Nucleus accumbens (tissue), 56 donors: ENCODE data around the gene RTL9.

ENCODE experiments used
- DNase-seq, 56 donors: peaks; one replicate each; lab custom pipeline; 2025; lab: John Stamatoyannopoulos, UW

RTL9 gene

GRCh38 chrX:110341189-110342035, 17.2 kb upstream of the RTL9 start:
- DNase-seq, result no peak

- peak in 2 of 56 donors; percentile 0 to 4 for DNase-seq
These were observed 12.0 kb upstream of the RTL9 start for GRCh38 chrX:110346681-110347080.

- no peak for DNase-seq
These were observed 625 bp downstream of the RTL9 start for GRCh38 chrX:110359273-110359672.

GRCh38 chrX:110363244-110363643, 4.6 kb downstream of the RTL9 start:
- DNase-seq, result no peak

- DNase-seq, result no peak
These were observed 14.7 kb downstream of the RTL9 start for GRCh38 chrX:110373310-110373709.

GRCh38 chrX:110374559-110374958, 15.9 kb downstream of the RTL9 start:
- DNase-seq, result no peak

GRCh38 chrX:110381216-110381615, 22.6 kb downstream of the RTL9 start:
- DNase-seq, result no peak

- DNase-seq, result no peak
These were observed 24.8 kb downstream of the RTL9 start for GRCh38 chrX:110383414-110383813.

GRCh38 chrX:110384490-110384889, 25.8 kb downstream of the RTL9 start:
- DNase-seq, result peak in 1 of 56 donors; percentile 1

GRCh38 chrX:110389570-110389969, 30.9 kb downstream of the RTL9 start:
- DNase-seq, result no peak

- DNase-seq, result no peak
These were observed 32.4 kb downstream of the RTL9 start for GRCh38 chrX:110391086-110391485.

- DNase-seq, result no peak
These were observed 36.0 kb downstream of the RTL9 start for GRCh38 chrX:110394651-110395050.

GRCh38 chrX:110395877-110396276, 37.2 kb downstream of the RTL9 start:
- no peak for DNase-seq

GRCh38 chrX:110396735-110397134, 38.1 kb downstream of the RTL9 start:
- DNase-seq, result no peak

GRCh38 chrX:110397339-110397738, 38.7 kb downstream of the RTL9 start:
- no peak for DNase-seq

- DNase-seq, result no peak
These were observed 39.3 kb downstream of the RTL9 start for GRCh38 chrX:110397904-110398303.

- no peak for DNase-seq
These were observed 40.8 kb downstream of the RTL9 start for GRCh38 chrX:110399497-110399896.

- DNase-seq, result no peak
These were observed 41.3 kb downstream of the RTL9 start for GRCh38 chrX:110399966-110400365.

GRCh38 chrX:110401135-110401534, 42.5 kb downstream of the RTL9 start:
- no peak for DNase-seq

GRCh38 chrX:110402091-110402849, 43.6 kb downstream of the RTL9 start:
- no peak for DNase-seq

- DNase-seq, result no peak
These were observed 44.2 kb downstream of the RTL9 start for GRCh38 chrX:110402850-110403221.
